ENCODE results near the gene WNT2B.

WNT2B gene

GRCh38 chr1:112505400-112505785 lies 3.4 kb upstream of the WNT2B start:
- no peak for DNase-seq

- no peak for DNase-seq
These were observed 2.9 kb upstream of the WNT2B start for GRCh38 chr1:112505878-112506277.

- no peak for DNase-seq
These were observed 2.5 kb upstream of the WNT2B start for GRCh38 chr1:112506306-112506705.

GRCh38 chr1:112506731-112507130 lies 2.0 kb upstream of the WNT2B start:
- DNase-seq, result no peak

- no peak for DNase-seq
These were observed 1.4 kb upstream of the WNT2B start for GRCh38 chr1:112507336-112507735.

GRCh38 chr1:112507921-112508277 lies 866 bp upstream of the WNT2B start:
- DNase-seq, result no peak

- no peak for DNase-seq
These were observed 367 bp downstream of the WNT2B start for GRCh38 chr1:112509005-112509659.

GRCh38 chr1:112509660-112510178 lies 954 bp downstream of the WNT2B start:
- DNase-seq, result no peak

- no peak for DNase-seq
These were observed 1.6 kb downstream of the WNT2B start for GRCh38 chr1:112510340-112510739.

- DNase-seq, result no peak
These were observed 3.1 kb downstream of the WNT2B start for GRCh38 chr1:112511897-112512296.

GRCh38 chr1:112513112-112513870 lies 4.5 kb downstream of the WNT2B start:
- no peak for DNase-seq

GRCh38 chr1:112514901-112515300 lies 6.1 kb downstream of the WNT2B start:
- DNase-seq, result no peak

GRCh38 chr1:112515311-112516009 lies 6.7 kb downstream of the WNT2B start:
- no peak for DNase-seq

GRCh38 chr1:112516141-112516540 lies 7.4 kb downstream of the WNT2B start:
- no peak for DNase-seq

GRCh38 chr1:112517231-112517630 lies 8.5 kb downstream of the WNT2B start:
- no peak for DNase-seq

GRCh38 chr1:112517646-112518045 lies 8.9 kb downstream of the WNT2B start:
- no peak for DNase-seq

- no peak for DNase-seq
These were observed 9.4 kb downstream of the WNT2B start for GRCh38 chr1:112518186-112518585.

- no peak for DNase-seq
These were observed 11.4 kb downstream of the WNT2B start for GRCh38 chr1:112520166-112520565.

GRCh38 chr1:112522621-112523020 lies 13.9 kb downstream of the WNT2B start:
- DNase-seq, result no peak

GRCh38 chr1:112524251-112524650 lies 15.5 kb downstream of the WNT2B start:
- no peak for DNase-seq

- no peak for DNase-seq
These were observed 16.2 kb downstream of the WNT2B start for GRCh38 chr1:112524986-112525385.

- DNase-seq, result no peak
These were observed 18.7 kb downstream of the WNT2B start for GRCh38 chr1:112527266-112528010.

GRCh38 chr1:112528076-112528475 lies 19.3 kb downstream of the WNT2B start:
- DNase-seq, result no peak

Measured in NCI-H2081 (cell line).